LNCAP (cell line): Measurements from ENCODE around the gene FHIT.

Source experiments
- CTCF ChIP-seq: fragments of 450-650 bp; IDR thresholded peaks from 2 replicates; pipeline ENCODE4 v1.5.1; 2017; ENCODE audit warnings: mild to moderate bottlenecking

The FHIT gene

GRCh38 chr3:60160822-60161748 lies 1090.2 kb downstream of the FHIT start:
- TF ChIP-seq CTCF = no peak

GRCh38 chr3:60160111-60160821 lies 1091.0 kb downstream of the FHIT start:
- TF ChIP-seq CTCF = no peak

DNA sequence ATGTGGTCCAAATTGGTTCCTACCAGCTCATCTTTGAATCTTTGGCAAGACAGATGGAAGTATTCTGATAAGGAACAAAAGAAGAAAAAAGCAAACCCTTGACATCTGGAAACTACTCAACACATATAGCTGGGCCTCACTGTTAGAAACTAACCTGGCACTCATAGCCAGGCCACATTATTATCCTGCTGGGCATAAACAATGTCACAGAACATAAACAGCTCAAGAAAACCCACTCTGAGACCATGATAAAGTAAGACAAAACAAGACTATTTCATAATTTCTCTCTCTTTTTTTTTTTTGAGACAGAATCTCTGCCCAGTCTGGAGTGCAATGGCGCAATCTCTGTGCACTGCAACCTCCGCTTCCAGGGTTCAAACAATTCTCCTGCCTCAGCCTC lies 1093.2 kb downstream of the FHIT start:
- TF ChIP-seq CTCF = no peak

DNA sequence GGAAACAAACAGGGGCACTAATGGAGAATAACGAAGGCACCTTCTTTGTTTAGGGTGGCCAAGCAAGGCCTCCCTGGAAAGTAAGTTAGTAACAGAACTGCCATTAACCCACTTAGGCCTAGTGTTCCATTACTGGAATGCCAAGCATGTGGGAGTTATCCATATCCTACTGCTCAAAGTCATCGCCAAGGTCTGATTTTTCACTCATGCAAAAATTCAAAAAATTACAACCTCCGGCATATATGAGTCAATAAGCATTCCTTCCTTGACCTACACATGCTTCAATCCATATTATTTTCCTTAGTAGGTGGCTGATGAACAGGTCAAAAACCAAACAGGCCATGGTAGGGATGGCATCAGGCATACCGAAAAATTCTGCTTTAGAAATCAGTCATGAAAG lies 1097.2 kb downstream of the FHIT start:
- TF ChIP-seq CTCF = no peak

DNA sequence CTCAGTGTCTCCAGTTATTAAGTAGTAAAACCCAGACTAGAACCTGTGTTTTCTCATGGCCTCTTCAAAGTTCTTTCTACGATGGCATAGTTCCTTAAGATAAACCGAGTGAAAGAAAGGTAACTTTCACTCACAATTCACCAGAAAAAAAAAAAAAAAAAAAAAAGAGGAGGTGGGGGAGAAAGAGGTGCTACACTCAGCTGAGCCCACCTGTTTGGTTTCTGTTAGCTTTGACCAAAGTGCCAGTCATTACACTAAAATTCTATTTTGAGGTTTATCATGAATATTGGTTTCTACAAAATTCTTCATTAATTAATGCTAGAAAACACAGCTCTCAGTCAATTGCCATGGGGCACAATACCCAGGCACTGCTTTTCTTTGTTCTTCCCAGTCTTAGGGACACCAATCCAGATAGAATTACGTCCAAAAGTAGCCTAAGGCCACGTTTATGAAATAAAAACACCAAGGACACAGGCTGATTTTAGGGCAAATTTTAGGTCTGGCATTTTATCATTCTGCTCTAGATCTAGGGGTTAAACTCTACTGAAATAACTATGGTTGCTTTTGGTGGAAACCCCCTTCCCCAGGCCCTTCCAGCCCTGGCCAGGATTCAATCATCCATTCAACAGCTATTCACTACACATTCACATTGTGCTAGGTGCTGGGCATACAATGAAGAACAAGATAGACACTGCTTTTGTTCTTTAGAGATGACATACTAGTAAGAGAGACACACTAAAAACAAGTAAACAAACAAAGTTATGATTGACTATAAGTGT lies 1097.8 kb downstream of the FHIT start:
- no peak for TF ChIP-seq CTCF

DNA sequence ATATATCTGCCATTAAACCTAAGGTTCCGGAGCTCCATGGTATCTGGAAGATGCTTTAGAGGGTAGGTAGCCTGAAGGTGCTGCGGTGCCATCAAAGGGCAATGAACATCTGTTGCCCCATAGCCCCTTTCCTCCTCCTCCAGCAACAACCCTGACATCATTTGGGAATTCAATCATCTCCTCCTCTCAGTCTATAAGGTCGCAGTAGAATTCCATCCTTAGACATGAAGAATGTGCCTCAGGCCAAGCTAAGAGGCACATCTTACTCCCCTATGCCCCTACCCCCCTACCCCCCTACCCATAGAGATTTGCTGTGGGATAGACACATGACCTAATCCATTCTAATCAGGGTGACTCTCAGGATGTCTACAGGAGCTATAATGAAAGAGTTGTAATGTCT lies 1101.8 kb downstream of the FHIT start:
- TF ChIP-seq CTCF = no peak

GRCh38 chr3:60147249-60147950 lies 1103.9 kb downstream of the FHIT start:
- TF ChIP-seq CTCF = no peak
